HG03280 (cell line): ENCODE data around the gene PDE10A.
"Not testable (repeated sequence)": the region's sequence is repeated elsewhere in the genome, so short reads cannot be mapped to it uniquely, and the experiment has no call there.

Source experiments
- ATAC-seq: cut with Tn5 transposase; IDR thresholded peaks from one replicate; pipeline ENCODE4 v1.9.1; 2021; ENCODE audit warnings: mild to moderate bottlenecking, moderate library complexity; ENCODE audit not compliant: unreplicated experiment

PDE10A gene

GRCh38 chr6:165594584-165595333 lies 68.3 kb downstream of the PDE10A start:
- ATAC-seq, result no peak

DNA sequence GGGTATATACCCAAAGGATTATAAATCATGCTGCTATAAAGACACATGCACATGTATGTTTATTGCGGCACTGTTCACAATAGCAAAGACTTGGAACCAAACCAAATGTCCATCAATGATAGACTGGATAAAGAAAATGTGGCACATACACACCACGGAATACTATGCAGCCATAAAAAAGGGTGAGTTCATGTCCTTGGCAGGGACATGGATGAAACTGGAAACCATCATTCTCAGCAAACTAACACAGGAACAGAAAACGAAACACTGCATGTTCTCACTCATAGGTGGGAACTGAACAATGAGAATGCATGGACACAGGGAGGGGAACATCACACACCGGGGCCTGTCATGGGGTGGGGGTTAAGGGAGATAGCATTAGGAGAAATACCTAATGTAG lies 70.1 kb downstream of the PDE10A start:
- not testable (repeated sequence) for ATAC-seq

GRCh38 chr6:165588515-165588914 lies 74.5 kb downstream of the PDE10A start:
- ATAC-seq, result no peak

- ATAC-seq, result no peak
Measured at GRCh38 chr6:165587206-165587605, 75.8 kb downstream of the PDE10A start.

DNA sequence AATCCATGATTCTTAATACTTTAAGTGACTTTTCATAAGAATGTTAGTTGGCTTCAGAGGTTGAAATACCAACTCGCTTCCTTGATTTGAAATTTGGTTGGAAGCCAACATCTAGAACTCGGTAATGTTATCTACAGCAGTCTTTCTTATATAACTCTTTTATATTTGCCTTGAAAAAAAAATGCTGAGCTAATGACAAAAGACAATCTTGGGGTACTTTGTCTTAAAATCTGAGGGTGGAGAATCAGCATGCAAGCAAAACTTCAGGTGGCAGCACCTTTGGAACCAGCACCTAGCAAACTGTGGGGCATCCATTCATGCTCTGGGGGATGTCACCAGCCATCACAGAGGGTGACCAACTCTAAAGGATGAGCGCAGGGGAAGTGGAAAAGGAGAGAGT lies 76.3 kb downstream of the PDE10A start:
- ATAC-seq, result no peak

- no peak for ATAC-seq
Measured at GRCh38 chr6:165585060-165585459, 78.0 kb downstream of the PDE10A start.

DNA sequence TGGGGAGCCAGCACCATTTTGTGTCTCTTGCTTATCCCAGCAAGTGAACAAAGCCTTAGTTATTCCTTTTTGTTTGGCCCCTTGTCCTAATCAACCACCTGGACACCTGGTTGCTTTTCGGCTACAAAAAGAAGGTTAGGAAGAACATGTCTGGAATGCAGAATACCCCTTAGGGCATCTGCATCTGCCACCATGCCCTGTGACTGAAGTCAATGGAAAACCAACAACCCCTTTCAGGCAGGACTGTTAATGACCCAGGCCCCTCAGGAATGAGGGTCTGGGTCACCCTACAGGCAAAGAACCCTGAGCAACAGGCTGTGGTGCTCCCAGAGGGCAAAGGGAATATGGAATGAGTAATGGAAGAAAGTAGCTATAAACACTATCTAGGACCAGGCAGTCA lies 78.5 kb downstream of the PDE10A start:
- ATAC-seq, result no peak

- no peak for ATAC-seq
Measured at GRCh38 chr6:165581678-165582077, 81.4 kb downstream of the PDE10A start.

DNA sequence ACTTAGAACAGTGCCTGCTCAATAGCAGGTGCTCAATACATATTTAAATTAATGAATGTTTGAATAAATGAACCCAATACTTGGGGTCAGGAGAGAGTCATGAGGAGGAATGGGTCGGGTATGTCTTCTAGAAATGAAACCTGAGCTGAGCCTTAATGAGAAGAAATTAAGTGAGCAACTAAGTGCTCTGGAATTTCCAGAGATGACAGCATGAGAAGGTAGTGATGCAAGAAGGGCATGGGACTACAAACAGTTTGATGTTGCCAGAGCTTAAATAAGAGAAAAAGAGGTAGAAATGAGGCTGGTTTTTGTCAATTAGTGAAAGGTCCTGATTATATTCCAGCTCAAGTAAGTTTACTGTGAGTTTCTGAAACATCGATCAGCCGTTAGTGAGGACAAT lies 82.9 kb downstream of the PDE10A start:
- ATAC-seq, result no peak

DNA sequence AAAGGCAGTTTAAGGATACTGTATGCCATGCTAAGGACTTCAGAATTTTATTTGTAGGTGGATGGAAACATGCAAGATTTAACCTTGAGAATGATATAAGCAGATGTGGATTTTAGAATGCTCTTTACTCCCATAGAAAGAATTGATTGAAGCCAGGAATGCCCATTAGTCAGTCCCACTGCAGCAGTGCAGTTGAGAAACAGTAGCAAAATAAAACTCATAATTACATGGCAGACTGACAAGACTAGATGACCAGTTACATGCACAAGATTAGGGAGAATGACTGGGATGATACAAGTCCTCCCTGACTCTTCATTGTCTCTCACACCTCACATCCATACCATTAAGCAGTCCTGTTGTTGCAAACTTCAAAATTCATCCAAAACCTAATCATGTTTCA lies 83.9 kb downstream of the PDE10A start:
- ATAC-seq, result no peak

DNA sequence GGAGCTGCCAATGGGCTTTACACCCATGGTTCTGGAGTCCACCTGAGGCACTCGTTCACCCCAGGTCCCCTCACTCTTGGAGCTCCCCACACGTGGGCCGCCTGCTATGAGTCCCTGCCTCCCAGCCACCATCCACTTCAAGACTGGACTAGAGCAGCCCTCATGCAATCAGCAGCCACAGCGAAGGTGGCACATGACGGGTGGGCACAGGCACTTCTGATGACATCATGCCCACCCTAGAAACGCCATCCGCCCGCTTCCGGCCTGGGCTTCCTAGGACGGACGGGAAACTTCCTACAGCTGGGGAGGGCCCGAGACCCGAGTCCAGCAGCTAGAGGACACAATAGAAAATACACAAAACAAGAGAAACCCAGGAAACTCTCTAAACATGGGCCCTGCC lies 85.5 kb downstream of the PDE10A start:
- ATAC-seq, result no peak

- no peak for ATAC-seq
Measured at GRCh38 chr6:165575158-165575549, 87.9 kb downstream of the PDE10A start.

- ATAC-seq, result no peak
Measured at GRCh38 chr6:165574220-165575157, 88.6 kb downstream of the PDE10A start.

- ATAC-seq, result no peak
Measured at GRCh38 chr6:165573671-165574070, 89.4 kb downstream of the PDE10A start.

DNA sequence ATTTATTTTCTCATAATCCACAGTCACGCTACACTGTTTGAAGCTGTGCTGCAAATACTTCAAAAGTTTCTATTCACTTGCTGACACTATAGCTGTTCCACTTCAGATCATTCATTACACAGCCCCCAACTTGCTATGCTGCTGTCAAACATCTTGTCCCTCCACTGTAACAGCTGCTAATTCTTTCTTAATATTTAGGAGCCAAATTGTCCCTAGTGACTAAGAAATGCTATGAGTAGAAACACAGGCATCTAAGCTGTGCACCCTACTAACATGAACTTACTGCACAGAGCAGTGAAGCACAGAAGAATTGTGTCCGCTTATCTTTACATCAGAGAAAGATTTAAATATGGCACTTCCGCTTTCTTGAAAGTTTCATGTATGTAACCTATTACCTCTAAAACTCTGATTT lies 91.3 kb downstream of the PDE10A start:
- ATAC-seq, result no peak

DNA sequence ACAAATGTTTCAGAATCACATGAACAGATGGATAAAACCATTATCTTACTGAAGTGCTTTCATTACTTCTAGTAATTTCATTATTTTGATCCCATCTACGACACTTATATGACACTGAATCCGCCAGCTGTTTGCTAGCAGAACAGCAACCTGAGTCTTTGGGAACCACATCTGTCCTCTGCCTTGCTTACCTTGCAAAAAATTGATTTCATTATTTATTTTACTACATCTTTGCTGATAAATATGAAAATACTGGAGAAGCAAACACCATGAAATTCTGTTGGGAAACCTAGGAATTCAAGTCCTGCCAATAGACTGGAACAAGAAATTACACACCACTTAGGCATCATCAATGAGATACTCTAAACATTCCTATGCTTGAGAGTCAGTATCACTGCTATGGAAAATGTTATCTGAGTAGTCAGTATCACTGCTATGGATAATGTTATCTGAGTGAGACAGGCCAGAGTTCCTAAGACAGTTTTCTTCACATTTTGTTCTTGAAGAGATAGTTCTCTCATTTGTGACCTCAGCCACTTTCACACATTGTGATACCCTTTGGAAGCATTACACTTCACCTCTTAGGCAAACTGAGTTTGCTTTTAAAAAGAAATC lies 91.9 kb downstream of the PDE10A start:
- no peak for ATAC-seq

DNA sequence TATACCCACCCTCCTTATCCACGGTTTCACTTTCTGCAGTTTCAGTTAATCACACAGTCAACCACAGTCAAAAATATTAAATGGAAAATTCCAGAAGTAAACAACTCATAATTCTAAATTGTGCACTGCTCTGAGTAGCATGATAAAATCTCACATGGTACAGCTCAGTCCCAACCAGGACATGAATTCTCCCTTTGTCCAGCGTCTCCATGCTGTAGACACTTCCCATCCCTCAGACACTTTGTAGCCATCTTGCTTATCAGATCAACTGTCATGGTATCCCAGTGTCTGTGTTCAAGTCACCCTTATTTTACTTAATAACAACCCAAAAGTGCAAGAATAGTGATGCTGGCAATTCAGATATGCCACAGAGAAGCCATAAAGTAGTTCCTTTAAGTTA lies 94.7 kb downstream of the PDE10A start:
- no peak for ATAC-seq

DNA sequence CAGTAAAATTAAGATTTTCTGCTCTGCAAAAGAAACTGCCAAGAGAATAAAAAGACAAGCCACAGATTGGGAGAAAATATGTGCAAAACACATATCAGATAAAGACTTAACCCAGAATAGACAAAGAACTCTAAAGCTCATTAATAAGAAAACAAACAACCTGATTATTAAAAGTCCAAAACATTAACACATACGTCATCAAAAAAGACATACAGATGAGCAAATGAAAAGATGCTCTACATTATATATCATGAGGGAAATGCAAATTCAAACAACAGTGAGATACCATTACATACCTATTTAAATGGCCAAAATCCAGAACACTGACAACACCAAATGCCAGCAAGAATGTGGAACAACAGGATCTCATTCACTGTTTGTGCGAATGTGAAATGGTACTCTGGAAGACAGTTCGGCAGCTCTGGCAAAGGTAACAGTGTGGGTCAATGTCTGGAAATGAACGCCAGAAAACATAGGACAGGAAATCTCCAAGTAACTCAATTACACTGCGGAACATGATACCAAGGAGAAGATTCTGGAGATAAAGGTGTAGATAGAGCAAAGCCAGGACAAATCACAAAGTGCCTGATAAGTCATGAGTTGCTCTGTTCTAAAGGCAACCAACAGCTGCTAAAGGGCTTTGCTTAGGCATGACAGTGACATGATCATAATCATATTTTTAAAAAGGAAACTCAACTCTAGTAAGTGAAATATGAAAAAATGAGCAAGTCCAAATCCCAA lies 96.8 kb downstream of the PDE10A start:
- no peak for ATAC-seq

- ATAC-seq, result no peak
Measured at GRCh38 chr6:165562421-165563090, 100.5 kb downstream of the PDE10A start.

GRCh38 chr6:165559632-165560031 lies 103.4 kb downstream of the PDE10A start:
- ATAC-seq, result no peak
